Fibroblast of peridontal ligament (primary cell): ENCODE measurements around the gene ANKRD53.
"Not testable (repeated sequence)": the region's sequence is repeated elsewhere in the genome, so short reads cannot be mapped to it uniquely, and the experiment has no call there.

ENCODE experiments used
- DNase-seq: peaks from one replicate; pipeline ENCODE4 v3.0.0-alpha.2; 2010; ENCODE audit errors: extremely low read depth

The ANKRD53 gene

GRCh38 chr2:71006955-71007799 is 28.7 kb downstream of the ANKRD53 start:
- DNase-seq = no peak

GRCh38 chr2:71008342-71008741 is 29.9 kb downstream of the ANKRD53 start:
- DNase-seq = no peak

- not testable (repeated sequence) for DNase-seq
Observed at GRCh38 chr2:71011786-71012185, 33.4 kb downstream of the ANKRD53 start.

- DNase-seq = no peak
Observed at GRCh38 chr2:71018625-71019024, 40.2 kb downstream of the ANKRD53 start.

- DNase-seq = not testable (repeated sequence)
Observed at GRCh38 chr2:71019989-71020388, 41.6 kb downstream of the ANKRD53 start.

GRCh38 chr2:71021394-71021793 is 43.0 kb downstream of the ANKRD53 start:
- not testable (repeated sequence) for DNase-seq

GRCh38 chr2:71023553-71024243 is 45.3 kb downstream of the ANKRD53 start:
- not testable (repeated sequence) for DNase-seq
